Rectal smooth muscle tissue (tissue), 1 donor: ENCODE results near the gene ZZZ3.
"Not testable (repeated sequence)": the region's sequence is repeated elsewhere in the genome, so short reads cannot be mapped to it uniquely, and the experiment has no call there.

Experiments used
- H3K27ac ChIP-seq: one replicate; pipeline ENCODE4 v1.7.0; 2013; ENCODE audit warnings: low read depth, low read length, inconsistent platforms
- H3K27me3 ChIP-seq: one replicate; pipeline ENCODE4 v1.7.0; 2013; ENCODE audit warnings: low read length; ENCODE audit not compliant: control insufficient read depth, insufficient read depth
- H3K36me3 ChIP-seq: one replicate; pipeline ENCODE4 v1.7.0; 2013; ENCODE audit warnings: low read length; ENCODE audit not compliant: control insufficient read depth, insufficient read depth
- H3K4me1 ChIP-seq: one replicate; pipeline ENCODE4 v1.7.0; 2013; ENCODE audit warnings: low read length; ENCODE audit not compliant: control insufficient read depth, insufficient read depth
- H3K4me3 ChIP-seq: one replicate; pipeline ENCODE4 v1.7.0; 2013; ENCODE audit warnings: low read length
- H3K9ac ChIP-seq: one replicate; pipeline ENCODE4 v1.7.0; 2013; ENCODE audit warnings: low read length

ZZZ3 gene

GRCh38 chr1:77682460-77683159 is at the start of gene ZZZ3:
ZZZ3 (minus strand) TSS chr1:77682658; CDS start chr1:77633354, 49,304 bp downstream.
- Histone ChIP-seq H3K4me3 (peak within 1 kb of the TSS; percentile 95), H3K9ac (peak within 1 kb of the TSS; percentile 91), H3K36me3 (no peaks in the 10 kb centered on the region), H3K27me3 (no peaks in the 10 kb centered on the region), H3K4me1 (peaks cover 10% of the 10 kb centered on the region), H3K27ac (peak within 1 kb of the TSS; percentile 97)

- no peak overlapping the region for H3K27ac ChIP-seq
- H3K27me3 ChIP-seq = no peaks in the 10 kb centered on the region
- no peak overlapping the region for H3K4me3 ChIP-seq
- peaks cover 2% of the 10 kb centered on the region for H3K36me3 ChIP-seq
- H3K4me1 ChIP-seq = no peaks in the 10 kb centered on the region
- no peak overlapping the region for H3K9ac ChIP-seq
These were observed 49.6 kb upstream of the ZZZ3 start for GRCh38 chr1:77732090-77732489.

- no peak overlapping the region for H3K4me3 ChIP-seq
- no peaks in the 10 kb centered on the region for H3K27me3 ChIP-seq
- peaks cover 14% of the 10 kb centered on the region for H3K36me3 ChIP-seq
- H3K4me1 ChIP-seq = no peaks in the 10 kb centered on the region
- H3K27ac ChIP-seq = no peak overlapping the region
- H3K9ac ChIP-seq = no peak overlapping the region
These were observed 43.2 kb upstream of the ZZZ3 start for GRCh38 chr1:77725706-77726105.

GRCh38 chr1:77718181-77718580 is 35.7 kb upstream of the ZZZ3 start:
- Histone ChIP-seq H3K27ac (no peak overlapping the region), H3K36me3 (peaks cover 17% of the 10 kb centered on the region), H3K4me1 (no peaks in the 10 kb centered on the region), H3K4me3 (no peak overlapping the region), H3K9ac (no peak overlapping the region), H3K27me3 (no peaks in the 10 kb centered on the region)

GRCh38 chr1:77716065-77716464 is 33.6 kb upstream of the ZZZ3 start:
- H3K27me3 ChIP-seq = no peaks in the 10 kb centered on the region
- H3K36me3 ChIP-seq = peaks cover 17% of the 10 kb centered on the region
- no peaks in the 10 kb centered on the region for H3K4me1 ChIP-seq
- no peak overlapping the region for H3K9ac ChIP-seq
- no peak overlapping the region for H3K4me3 ChIP-seq
- H3K27ac ChIP-seq = no peak overlapping the region

- H3K4me3 ChIP-seq = no peak overlapping the region
- no peak overlapping the region for H3K27ac ChIP-seq
- H3K4me1 ChIP-seq = no peaks in the 10 kb centered on the region
- no peak overlapping the region for H3K9ac ChIP-seq
- peaks cover 23% of the 10 kb centered on the region for H3K36me3 ChIP-seq
- no peaks in the 10 kb centered on the region for H3K27me3 ChIP-seq
These were observed 27.3 kb upstream of the ZZZ3 start for GRCh38 chr1:77709727-77710126.

- H3K9ac ChIP-seq = no peak overlapping the region
- H3K36me3 ChIP-seq = peaks cover 14% of the 10 kb centered on the region
- no peak overlapping the region for H3K27ac ChIP-seq
These were observed 23.9 kb upstream of the ZZZ3 start for GRCh38 chr1:77706321-77706720.

GRCh38 chr1:77704736-77705135 is 22.3 kb upstream of the ZZZ3 start:
- H3K9ac ChIP-seq = no peak overlapping the region
- no peak overlapping the region for H3K27ac ChIP-seq
- no peaks in the 10 kb centered on the region for H3K27me3 ChIP-seq
- peaks cover 6% of the 10 kb centered on the region for H3K36me3 ChIP-seq
- no peaks in the 10 kb centered on the region for H3K4me1 ChIP-seq
- H3K4me3 ChIP-seq = no peak overlapping the region

More at GRCh38 chr1:77706321-77706720, 23.9 kb upstream of the ZZZ3 start:
- no peak overlapping the region for H3K4me3 ChIP-seq
- no peaks in the 10 kb centered on the region for H3K27me3 ChIP-seq
- H3K4me1 ChIP-seq = no peaks in the 10 kb centered on the region

- H3K9ac ChIP-seq, H3K36me3 ChIP-seq, H3K27ac ChIP-seq, H3K4me1 ChIP-seq, H3K4me3 ChIP-seq, H3K27me3 ChIP-seq: not testable (repeated sequence)
These were observed 17.2 kb upstream of the ZZZ3 start for GRCh38 chr1:77699673-77700072.

- Histone ChIP-seq H3K9ac (no peak overlapping the region), H3K27me3 (no peaks in the 10 kb centered on the region), H3K27ac (no peak overlapping the region), H3K36me3 (no peaks in the 10 kb centered on the region), H3K4me1 (no peaks in the 10 kb centered on the region), H3K4me3 (no peak overlapping the region)
These were observed 15.0 kb upstream of the ZZZ3 start for GRCh38 chr1:77697441-77697840.

- Histone ChIP-seq H3K4me3 (no peak overlapping the region), H3K4me1 (peaks cover 3% of the 10 kb centered on the region), H3K27ac (no peak overlapping the region), H3K36me3 (no peaks in the 10 kb centered on the region), H3K9ac (no peak overlapping the region), H3K27me3 (no peaks in the 10 kb centered on the region)
These were observed 6.5 kb upstream of the ZZZ3 start for GRCh38 chr1:77688939-77689338.

- no peak overlapping the region for H3K27ac ChIP-seq
These were observed 5.1 kb upstream of the ZZZ3 start for GRCh38 chr1:77687519-77687906.

GRCh38 chr1:77686796-77687518 is 4.5 kb upstream of the ZZZ3 start:
- no peaks in the 10 kb centered on the region for H3K36me3 ChIP-seq
- H3K27ac ChIP-seq = no peak overlapping the region
- peaks cover 7% of the 10 kb centered on the region for H3K4me1 ChIP-seq
- H3K9ac ChIP-seq = no peak overlapping the region
- H3K4me3 ChIP-seq = no peak overlapping the region
- H3K27me3 ChIP-seq = no peaks in the 10 kb centered on the region

More at GRCh38 chr1:77687519-77687906, 5.1 kb upstream of the ZZZ3 start:
- H3K36me3 ChIP-seq = no peaks in the 10 kb centered on the region
- H3K4me1 ChIP-seq = peaks cover 7% of the 10 kb centered on the region
- H3K4me3 ChIP-seq = peak overlapping the region; percentile 8
- no peaks in the 10 kb centered on the region for H3K27me3 ChIP-seq
- H3K9ac ChIP-seq = no peak overlapping the region
